Activated naive CD4-positive, alpha-beta T cell treated with anti-CD3 and anti-CD28 coated beads, Interleukin-2, amount 50 U/mL, for 72 hours (primary cell): ENCODE results near the gene ZSCAN18. TPM values are rescaled to one million over a fixed set of nuclear protein-coding genes. Genes with fewer than 3 reads are reported as not detected.
A peak's percentile ranks its signal among the peaks of the same experiment; 100 is the strongest.

Experiments used
- ATAC-seq, 2 donors: fragments of 150-1000 bp; cut with Tn5 transposase; 2 replicates each; pipeline ENCODE4 v1.10.0; 2021; ENCODE audit warnings: mild to moderate bottlenecking in 2 of 2, moderate library complexity in 2 of 2
- DNase-seq, 2 donors: peaks; one replicate each; pipeline ENCODE4 v3.0.0; 2021 to 2022; ENCODE audit warnings: low spot score in 2 of 2
- H3K27ac Mint-ChIP-seq, 2 donors: one replicate each; pipeline ENCODE4 v1.8.0; 2022; ENCODE audit warnings: mild to moderate bottlenecking in 2 of 2, mixed read lengths in 2 of 2
- H3K36me3 Mint-ChIP-seq, 2 donors: one replicate each; pipeline ENCODE4 v1.8.0; 2022; ENCODE audit warnings: mixed read lengths in 2 of 2
- H3K9me3 Mint-ChIP-seq, 2 donors: one replicate each; pipeline ENCODE4 v1.8.0; 2022; ENCODE audit warnings: mixed read lengths in 2 of 2
- total RNA-seq, 2 donors: library from RNA; stranded (reverse); gene quantifications; one replicate each; pipeline ENCODE4 v1.2.3, GENCODE V29; 2022

The ZSCAN18 gene
- total RNA-seq, 2 donors from 2014 or later, result 22.8 to 25.6 TPM

GRCh38 chr19:58093071-58093470 is 5.0 kb downstream of the ZSCAN18 start:
- H3K36me3 Mint-ChIP-seq, result peaks cover 42 to 63% of the 10 kb centered on the region in 2 donors
- no peak for DNase-seq
- H3K9me3 Mint-ChIP-seq, result peaks cover 17 to 36% of the 10 kb centered on the region in 2 donors
- peak overlapping the region in 1 of 2 donors; percentile 15 for H3K27ac Mint-ChIP-seq
- no peak for ATAC-seq

GRCh38 chr19:58091251-58091995 is 6.6 kb downstream of the ZSCAN18 start:
- Mint-ChIP-seq H3K9me3 (peaks cover 15 to 29% of the 10 kb centered on the region in 2 donors), H3K36me3 (peaks cover 41 to 64% of the 10 kb centered on the region in 2 donors), H3K27ac (no peak overlapping the region)
- no peak for ATAC-seq
- no peak for DNase-seq

DNA sequence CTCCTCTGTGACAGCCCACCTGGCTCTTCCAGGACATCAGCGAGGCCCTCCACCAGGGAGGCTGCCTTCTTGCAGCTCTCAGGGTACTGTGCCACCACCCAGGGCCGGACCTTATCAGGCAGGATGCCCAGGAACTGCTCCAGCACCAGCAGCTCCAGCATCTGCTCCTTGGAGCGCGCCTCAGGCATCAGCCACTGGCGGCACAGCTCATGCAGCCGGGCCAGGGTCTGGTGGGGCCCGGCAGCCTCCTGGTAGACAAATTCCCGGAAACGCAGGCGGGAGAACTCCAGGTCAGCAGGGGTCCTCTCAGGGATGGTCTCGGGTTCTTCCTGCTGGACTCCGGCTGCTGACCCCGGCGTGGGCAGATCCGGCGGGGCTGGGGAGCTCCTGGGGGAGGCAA is 8.2 kb downstream of the ZSCAN18 start:
- ATAC-seq, result no peak
- H3K27ac Mint-ChIP-seq, result no peak overlapping the region
- DNase-seq, result no peak
- H3K36me3 Mint-ChIP-seq, result peaks cover 41 to 63% of the 10 kb centered on the region in 2 donors
- H3K9me3 Mint-ChIP-seq, result peaks cover 15 to 21% of the 10 kb centered on the region in 2 donors

DNA sequence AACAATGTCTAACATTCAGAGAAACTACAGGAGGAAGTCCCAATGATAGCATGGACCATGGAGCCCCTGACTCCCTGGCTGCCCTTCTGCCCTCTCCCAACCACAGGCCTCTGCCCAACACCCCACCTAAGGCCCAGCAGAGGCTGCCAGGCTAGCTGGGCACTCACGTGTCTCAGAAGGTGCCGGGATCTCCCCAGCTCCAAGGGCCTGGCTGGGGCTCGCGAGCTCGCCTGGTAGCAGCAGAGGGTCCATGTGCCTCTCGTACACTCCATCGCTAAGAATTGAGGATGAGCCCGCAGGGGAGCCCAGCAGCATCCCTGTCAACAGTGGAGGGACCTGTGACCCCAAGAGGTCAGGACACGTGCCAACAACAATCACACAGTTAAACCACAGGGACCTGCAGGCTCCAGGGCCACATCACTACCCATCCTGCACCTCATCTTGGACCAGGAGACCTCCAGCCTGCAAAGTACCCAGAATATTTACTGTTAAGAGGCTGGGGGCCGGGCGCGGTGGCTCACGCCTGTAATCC is 9.4 kb downstream of the ZSCAN18 start:
- H3K36me3 Mint-ChIP-seq, result peaks cover 47 to 62% of the 10 kb centered on the region in 2 donors

DNA sequence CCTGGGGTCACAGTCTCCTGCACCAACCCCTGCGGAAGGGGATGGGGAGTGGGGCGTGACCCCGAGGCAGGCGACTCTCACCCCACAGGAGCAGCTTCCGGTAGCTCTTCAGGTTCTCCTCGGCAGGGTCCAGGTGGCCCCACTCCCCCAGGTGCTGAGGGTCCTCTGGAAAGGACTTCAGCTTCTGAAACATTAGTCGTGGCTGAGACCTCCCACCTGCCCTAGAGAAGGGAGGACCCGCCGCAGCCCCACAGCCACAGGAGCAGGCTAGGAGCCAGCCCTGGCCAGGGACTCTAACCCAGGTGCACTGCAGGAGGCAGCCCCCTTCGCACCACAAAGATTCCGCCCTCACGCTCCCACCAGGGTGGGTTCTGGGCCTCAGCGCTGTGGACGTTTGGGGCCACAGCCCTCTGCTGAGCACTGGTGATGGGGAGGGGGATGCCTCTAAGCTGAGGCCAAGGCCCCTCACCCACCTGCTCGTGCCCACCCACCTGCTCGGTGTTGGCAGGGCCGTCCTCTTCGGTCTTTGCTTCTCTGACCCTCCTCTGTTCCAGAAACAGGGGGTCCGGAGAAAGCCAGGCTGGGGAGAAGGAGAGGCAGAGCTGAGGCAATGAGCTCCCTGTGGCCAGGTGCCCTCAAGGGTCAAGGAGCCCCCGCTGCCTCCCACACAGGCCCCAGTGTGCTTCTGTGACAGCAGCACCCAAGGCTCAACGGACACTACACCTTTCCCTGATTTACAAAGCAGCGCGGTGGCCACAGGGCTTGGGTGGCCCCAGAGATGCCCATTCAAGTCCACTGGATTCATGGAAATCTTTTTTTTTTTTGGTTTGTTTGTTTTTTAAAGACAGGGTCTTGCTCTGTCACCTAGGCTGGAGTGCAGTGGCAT is 11.0 kb downstream of the ZSCAN18 start:
- peaks cover 48 to 52% of the 10 kb centered on the region in 2 donors for H3K36me3 Mint-ChIP-seq
- H3K27ac Mint-ChIP-seq, result no peak overlapping the region
- ATAC-seq, result no peak
- no peak for DNase-seq
- H3K9me3 Mint-ChIP-seq, result peaks cover 13 to 20% of the 10 kb centered on the region in 2 donors

More for the DNA sequence above, 9.4 kb downstream of the ZSCAN18 start:
- H3K27ac Mint-ChIP-seq, result no peak overlapping the region
- DNase-seq (no peak), ATAC-seq (no peak)
- peaks cover 17 to 25% of the 10 kb centered on the region in 2 donors for H3K9me3 Mint-ChIP-seq

GRCh38 chr19:58085348-58085875 is 12.6 kb downstream of the ZSCAN18 start:
- H3K9me3 Mint-ChIP-seq, result peaks cover 23 to 27% of the 10 kb centered on the region in 2 donors
- peaks cover 55 to 57% of the 10 kb centered on the region in 2 donors for H3K36me3 Mint-ChIP-seq

DNA sequence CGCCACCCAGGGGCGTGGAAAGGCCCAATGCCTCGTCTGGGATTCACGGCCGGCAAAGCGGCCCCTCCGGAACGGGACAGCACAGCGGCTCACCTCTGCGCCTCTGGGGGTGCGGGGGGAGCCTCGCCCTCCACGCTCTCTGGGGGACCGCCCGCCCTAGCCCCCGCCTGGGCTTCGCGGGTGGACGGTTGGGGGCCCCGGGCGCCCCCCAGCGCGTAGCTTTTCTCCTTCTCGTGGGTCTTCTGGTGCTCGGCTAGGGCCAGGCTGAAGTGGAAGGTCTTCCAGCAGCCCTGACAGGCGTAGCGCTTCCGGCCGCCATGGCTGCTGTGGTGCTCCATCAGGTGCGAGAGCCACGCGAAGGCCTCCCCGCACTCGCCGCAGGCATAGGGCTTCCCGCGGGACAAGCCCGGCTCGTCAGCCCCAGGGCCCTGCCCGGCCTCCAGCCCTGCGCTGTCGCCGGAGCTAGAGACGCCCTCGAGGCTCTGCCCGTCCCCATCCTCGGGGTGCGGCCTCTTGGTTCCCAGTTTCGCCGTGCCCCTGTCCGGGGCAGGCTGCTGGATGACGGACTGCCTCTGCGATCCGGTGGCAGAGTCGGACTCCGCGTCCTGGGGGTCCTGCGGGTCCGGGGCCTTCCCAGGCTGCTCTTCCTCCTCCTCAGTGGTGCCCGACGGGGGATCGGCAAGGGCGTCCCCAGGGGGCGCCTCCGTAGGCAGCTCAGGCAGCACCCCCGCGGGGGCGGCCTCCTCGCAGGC is 13.3 kb downstream of the ZSCAN18 start:
- H3K27ac Mint-ChIP-seq, result no peak overlapping the region
- ATAC-seq (no peak), DNase-seq (no peak)
- H3K36me3 Mint-ChIP-seq, result peaks cover 58 to 59% of the 10 kb centered on the region in 2 donors
- H3K9me3 Mint-ChIP-seq, result peaks cover 27 to 29% of the 10 kb centered on the region in 2 donors

More at GRCh38 chr19:58085348-58085875, 12.6 kb downstream of the ZSCAN18 start:
- H3K27ac Mint-ChIP-seq, result no peak overlapping the region
- DNase-seq (no peak), ATAC-seq (no peak)

DNA sequence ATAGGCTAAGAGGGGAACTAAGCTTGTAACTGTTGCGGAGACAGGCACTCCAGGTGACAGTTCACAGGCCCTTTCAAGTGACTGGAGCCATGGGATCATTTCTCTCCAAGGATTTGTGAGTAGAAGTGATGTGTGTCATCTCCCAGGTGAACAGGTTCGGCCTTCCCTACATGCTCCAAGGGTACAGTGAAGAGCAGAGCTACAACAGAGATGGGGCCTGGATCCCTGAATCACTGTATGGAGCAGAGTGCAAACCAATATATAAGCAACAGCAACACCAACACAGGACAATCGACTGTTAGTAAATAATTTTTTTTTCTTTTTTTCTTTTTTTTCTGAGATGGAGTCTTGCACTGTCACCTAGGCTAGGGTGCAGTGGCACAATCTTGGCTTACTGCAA is 15.0 kb downstream of the ZSCAN18 start:
- Mint-ChIP-seq H3K27ac (no peak overlapping the region), H3K9me3 (peaks cover 21 to 24% of the 10 kb centered on the region in 2 donors), H3K36me3 (peaks cover 46 to 54% of the 10 kb centered on the region in 2 donors)
- ATAC-seq (no peak), DNase-seq (no peak)

- ATAC-seq (no peak), DNase-seq (no peak)
- peaks cover 26 to 30% of the 10 kb centered on the region in 2 donors for H3K9me3 Mint-ChIP-seq
- peaks cover 33 to 52% of the 10 kb centered on the region in 2 donors for H3K36me3 Mint-ChIP-seq
- no peak overlapping the region for H3K27ac Mint-ChIP-seq
Measured at GRCh38 chr19:58079792-58080191, 18.2 kb downstream of the ZSCAN18 start.

DNA sequence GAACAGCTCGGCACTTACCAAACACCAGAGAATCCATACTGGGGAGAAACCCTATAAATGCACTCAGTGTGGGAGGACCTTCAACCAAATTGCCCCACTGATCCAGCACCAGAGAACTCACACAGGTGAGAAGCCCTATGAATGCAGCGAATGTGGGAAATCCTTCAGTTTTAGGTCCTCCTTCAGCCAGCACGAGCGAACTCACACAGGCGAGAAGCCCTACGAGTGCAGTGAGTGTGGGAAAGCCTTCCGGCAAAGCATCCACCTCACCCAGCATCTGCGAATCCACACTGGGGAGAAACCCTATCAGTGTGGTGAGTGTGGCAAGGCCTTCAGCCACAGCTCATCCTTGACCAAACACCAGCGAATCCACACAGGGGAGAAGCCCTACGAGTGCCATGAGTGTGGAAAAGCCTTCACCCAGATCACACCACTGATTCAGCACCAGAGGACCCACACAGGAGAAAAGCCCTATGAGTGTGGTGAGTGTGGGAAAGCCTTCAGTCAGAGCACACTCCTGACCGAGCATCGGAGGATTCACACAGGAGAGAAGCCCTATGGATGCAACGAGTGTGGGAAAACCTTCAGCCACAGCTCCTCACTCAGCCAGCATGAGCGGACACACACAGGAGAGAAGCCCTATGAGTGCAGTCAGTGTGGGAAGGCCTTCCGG is 30.7 kb downstream of the ZSCAN18 start:
- no peak for DNase-seq
- Mint-ChIP-seq H3K9me3 (peaks cover 51 to 54% of the 10 kb centered on the region in 2 donors), H3K36me3 (peaks cover 68 to 77% of the 10 kb centered on the region in 2 donors), H3K27ac (peak overlapping the region in 1 of 2 donors; percentile 38)
- no peak for ATAC-seq

DNA sequence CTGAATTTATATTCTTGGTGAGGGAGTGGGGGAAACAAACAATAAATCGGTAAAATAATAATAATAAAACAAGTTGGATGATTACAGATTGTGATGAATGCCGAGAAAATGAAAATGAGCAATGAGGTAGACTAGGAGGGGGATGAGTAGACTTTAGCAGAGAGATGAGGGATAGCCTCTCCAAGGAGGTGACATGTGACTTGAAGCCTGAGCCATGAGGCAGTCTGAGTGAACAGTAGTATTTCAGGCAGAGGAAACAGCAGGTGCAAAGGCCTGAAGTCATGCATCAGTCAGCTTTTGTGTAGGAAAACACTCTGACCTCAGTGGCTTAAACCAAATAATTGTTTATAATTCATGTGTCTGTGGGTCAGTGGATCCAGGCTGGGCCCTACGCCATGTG is 34.3 kb downstream of the ZSCAN18 start:
- ATAC-seq, result no peak
- no peak for DNase-seq
- Mint-ChIP-seq H3K36me3 (peaks cover 65 to 72% of the 10 kb centered on the region in 2 donors), H3K27ac (no peak overlapping the region), H3K9me3 (peaks cover 43 to 44% of the 10 kb centered on the region in 2 donors)

DNA sequence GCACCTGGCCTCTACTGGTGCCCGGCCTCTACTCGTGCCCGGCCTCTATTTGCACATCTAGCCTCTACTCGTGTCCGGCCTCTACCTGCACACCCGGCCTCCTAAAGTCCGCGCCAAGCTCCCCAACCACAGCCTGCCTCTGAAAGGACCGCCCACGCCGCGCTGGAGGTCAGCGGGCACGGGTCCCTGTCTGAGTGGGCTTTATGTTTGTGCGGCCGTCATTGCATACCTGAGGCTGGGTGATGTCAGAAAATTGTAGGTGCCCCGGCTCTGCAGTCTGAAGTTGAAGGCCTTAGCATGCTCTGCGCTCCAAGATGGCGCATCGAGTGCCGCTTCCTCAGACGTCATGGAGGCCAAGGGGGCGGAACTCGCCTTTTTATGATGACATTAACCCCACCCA is 37.8 kb downstream of the ZSCAN18 start:
- H3K9me3 Mint-ChIP-seq, result peaks cover 25 to 28% of the 10 kb centered on the region in 2 donors
- no peak for ATAC-seq
- no peak overlapping the region for H3K27ac Mint-ChIP-seq

DNA sequence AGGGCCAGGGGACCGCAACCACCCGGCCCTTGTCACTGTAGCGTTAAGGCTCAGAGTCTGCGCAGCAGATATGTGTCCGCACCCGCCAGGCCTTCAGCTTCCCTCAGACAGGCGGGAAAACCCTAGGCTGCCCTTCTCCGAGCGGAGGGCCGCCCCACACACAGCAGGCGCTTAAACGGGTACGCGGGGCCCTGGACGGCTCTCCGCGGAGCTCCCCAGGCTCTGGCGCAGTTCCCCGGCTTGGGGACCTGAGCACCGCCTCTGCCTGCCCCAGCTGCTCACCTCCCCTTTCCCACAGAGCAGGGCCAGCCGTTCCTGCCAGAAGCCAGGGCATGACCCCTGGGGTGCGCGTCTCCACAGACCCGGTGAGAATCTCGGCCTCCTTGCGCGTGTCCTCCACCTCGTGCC is 38.4 kb downstream of the ZSCAN18 start:
- no peak for ATAC-seq
- H3K36me3 Mint-ChIP-seq, result peaks cover 56 to 61% of the 10 kb centered on the region in 2 donors
- no peak for DNase-seq
- peak overlapping the region in 1 of 2 donors; percentile 65 for H3K27ac Mint-ChIP-seq
- H3K9me3 Mint-ChIP-seq, result peaks cover 27 to 28% of the 10 kb centered on the region in 2 donors

More for the DNA sequence above, 37.8 kb downstream of the ZSCAN18 start:
- H3K36me3 Mint-ChIP-seq, result peaks cover 52 to 55% of the 10 kb centered on the region in 2 donors
- DNase-seq, result no peak

DNA sequence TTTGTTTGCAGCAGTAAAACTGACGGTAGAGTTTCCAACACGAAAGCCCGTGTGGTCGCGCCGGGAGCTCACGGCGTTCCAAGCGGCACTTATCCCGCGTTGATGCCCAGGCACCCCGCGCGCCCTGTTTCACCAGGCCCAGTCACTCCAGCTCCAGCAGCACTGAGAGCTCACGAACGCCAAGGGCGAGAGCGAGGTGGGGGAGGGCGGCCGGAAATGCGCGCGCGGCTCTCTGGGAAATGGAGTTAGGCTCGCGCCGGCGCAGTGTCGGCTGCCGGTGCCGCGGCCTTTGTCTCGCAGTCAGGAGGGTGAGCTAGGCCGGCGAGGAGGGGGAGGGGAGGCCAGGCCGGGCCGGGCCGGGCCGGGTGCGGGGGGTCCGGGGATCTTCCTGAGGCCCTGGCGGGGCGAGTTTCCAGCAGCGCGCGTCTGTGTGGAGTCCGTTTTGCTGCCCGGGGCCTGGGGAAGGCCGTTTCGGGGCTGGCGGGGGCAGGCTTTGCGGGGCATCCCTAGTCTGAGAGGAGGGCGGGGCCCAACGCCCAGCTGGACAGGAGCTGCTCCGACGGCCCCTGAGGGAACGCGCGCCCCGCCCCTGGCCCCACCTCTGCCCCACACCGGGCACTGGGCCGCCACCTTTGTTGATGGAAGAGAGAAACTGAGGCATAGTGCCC is 38.9 kb downstream of the ZSCAN18 start, which contains the start of gene ZNF135:
Gene ZNF135, plus strand, starts transcription at position 280 of the 668 bp plus-strand sequence. CDS start 721 bp downstream, outside the sequence.
- peak; percentile 88 to 92 for ATAC-seq
- peak; percentile 50 to 74 for DNase-seq
- Mint-ChIP-seq H3K27ac (peak within 1 kb of the TSS in 1 of 2 donors; percentile 65), H3K36me3 (peaks cover 59 to 64% of the 10 kb centered on the region in 2 donors), H3K9me3 (peaks cover 27 to 32% of the 10 kb centered on the region in 2 donors)

- H3K9me3 Mint-ChIP-seq, result peaks cover 23 to 28% of the 10 kb centered on the region in 2 donors
- peaks cover 52 to 57% of the 10 kb centered on the region in 2 donors for H3K36me3 Mint-ChIP-seq
- DNase-seq (no peak), ATAC-seq (no peak)
- peak overlapping the region in 1 of 2 donors; percentile 65 for H3K27ac Mint-ChIP-seq
Measured at GRCh38 chr19:58058467-58058866, 39.6 kb downstream of the ZSCAN18 start.
